ENCODE measurements around the gene PAPLN. TPM values are rescaled to one million over a fixed set of nuclear protein-coding genes. Genes with fewer than 3 reads are reported as not detected.
"Not testable (repeated sequence)": the region's sequence is repeated elsewhere in the genome, so short reads cannot be mapped to it uniquely, and the experiment has no call there.

The PAPLN gene
- total RNA-seq: 10 to 100 TPM in 1 of 2 donors, 1 to 10 TPM in 1; 9.4 to 19.4 TPM
- long read RNA-seq, donor 1, full-length matches to known transcripts: 2 of 11 reads
- long read RNA-seq, donor 1, partial matches to known transcripts: 2 of 11 reads
- long read RNA-seq, donor 1, other reads (novel, unspliced or antisense): 7 of 11 reads
- long read RNA-seq, donor 2, partial matches to known transcripts: 1 of 2 reads
- long read RNA-seq, donor 2, other reads (novel, unspliced or antisense): 1 of 2 reads

GRCh38 chr14:73237219-73237785, at the start of gene PAPLN:
PAPLN (plus strand) TSS chr14:73237506; CDS start chr14:73239779, 2,273 bp downstream.
- intact Hi-C loops (cut with DNase I): no loop called here
- peak; percentile 83 for DNase-seq (ENCODE audit: low spot score)

GRCh38 chr14:73188501-73188911, 48.8 kb upstream of the PAPLN start:
- DNase-seq (ENCODE audit: low spot score): no peak
- intact Hi-C loops (cut with DNase I): no loop called here

- intact Hi-C loops (cut with DNase I): no loop called here
- DNase-seq (ENCODE audit: low spot score): no peak
These were observed 47.7 kb upstream of the PAPLN start for GRCh38 chr14:73189651-73190050.

- DNase-seq (ENCODE audit: low spot score): no peak
- intact Hi-C loops (cut with DNase I): no loop called here
These were observed 45.9 kb upstream of the PAPLN start for GRCh38 chr14:73191441-73191840.

- DNase-seq (ENCODE audit: low spot score); intact Hi-C loops (cut with DNase I): not testable (repeated sequence)
These were observed 43.0 kb upstream of the PAPLN start for GRCh38 chr14:73194306-73194705.

GRCh38 chr14:73198253-73198652, 39.1 kb upstream of the PAPLN start:
- no peak for DNase-seq (ENCODE audit: low spot score)
- intact Hi-C loops (cut with DNase I): no loop called here

- DNase-seq (ENCODE audit: low spot score): no peak
- intact Hi-C loops (cut with DNase I): no loop called here
These were observed 33.8 kb upstream of the PAPLN start for GRCh38 chr14:73203527-73203926.

- no peak for DNase-seq (ENCODE audit: low spot score)
- intact Hi-C loops (cut with DNase I): no loop called here
These were observed 29.7 kb upstream of the PAPLN start for GRCh38 chr14:73207615-73208014.

- intact Hi-C loops (cut with DNase I): no loop called here
These were observed 28.9 kb upstream of the PAPLN start for GRCh38 chr14:73208390-73208789.

GRCh38 chr14:73208846-73209245, 28.5 kb upstream of the PAPLN start:
- DNase-seq (ENCODE audit: low spot score): no peak
- intact Hi-C loops (cut with DNase I): no loop called here

More at GRCh38 chr14:73208390-73208789, 28.9 kb upstream of the PAPLN start:
- no peak for DNase-seq (ENCODE audit: low spot score)

- intact Hi-C loops (cut with DNase I): no loop called here
- no peak for DNase-seq (ENCODE audit: low spot score)
These were observed 27.4 kb upstream of the PAPLN start for GRCh38 chr14:73209953-73210352.

GRCh38 chr14:73211251-73212040, 25.9 kb upstream of the PAPLN start:
- intact Hi-C loops (cut with DNase I): no loop called here
- no peak for DNase-seq (ENCODE audit: low spot score)

- intact Hi-C loops (cut with DNase I): no loop called here
- no peak for DNase-seq (ENCODE audit: low spot score)
These were observed 21.3 kb upstream of the PAPLN start for GRCh38 chr14:73216030-73216429.

GRCh38 chr14:73217411-73217810, 19.9 kb upstream of the PAPLN start:
- intact Hi-C loops (cut with DNase I): no loop called here
- no peak for DNase-seq (ENCODE audit: low spot score)

- DNase-seq (ENCODE audit: low spot score): no peak
- intact Hi-C loops (cut with DNase I): no loop called here
These were observed 17.2 kb upstream of the PAPLN start for GRCh38 chr14:73220061-73220460.

GRCh38 chr14:73220634-73221033, 16.7 kb upstream of the PAPLN start:
- intact Hi-C loops (cut with DNase I): no loop called here
- no peak for DNase-seq (ENCODE audit: low spot score)

GRCh38 chr14:73221945-73222344, 15.4 kb upstream of the PAPLN start:
- intact Hi-C loops (cut with DNase I): no loop called here

GRCh38 chr14:73223049-73223448, 14.3 kb upstream of the PAPLN start:
- no peak for DNase-seq (ENCODE audit: low spot score)
- intact Hi-C loops (cut with DNase I): no loop called here

More at GRCh38 chr14:73221945-73222344, 15.4 kb upstream of the PAPLN start:
- DNase-seq (ENCODE audit: low spot score): no peak

GRCh38 chr14:73225496-73225895, 11.8 kb upstream of the PAPLN start:
- intact Hi-C loops (cut with DNase I): no loop called here
- no peak for DNase-seq (ENCODE audit: low spot score)

Measured in posterior vena cava (tissue), 2 donors.